ENCODE results near the gene TIAM1.

TIAM1 gene

DNA sequence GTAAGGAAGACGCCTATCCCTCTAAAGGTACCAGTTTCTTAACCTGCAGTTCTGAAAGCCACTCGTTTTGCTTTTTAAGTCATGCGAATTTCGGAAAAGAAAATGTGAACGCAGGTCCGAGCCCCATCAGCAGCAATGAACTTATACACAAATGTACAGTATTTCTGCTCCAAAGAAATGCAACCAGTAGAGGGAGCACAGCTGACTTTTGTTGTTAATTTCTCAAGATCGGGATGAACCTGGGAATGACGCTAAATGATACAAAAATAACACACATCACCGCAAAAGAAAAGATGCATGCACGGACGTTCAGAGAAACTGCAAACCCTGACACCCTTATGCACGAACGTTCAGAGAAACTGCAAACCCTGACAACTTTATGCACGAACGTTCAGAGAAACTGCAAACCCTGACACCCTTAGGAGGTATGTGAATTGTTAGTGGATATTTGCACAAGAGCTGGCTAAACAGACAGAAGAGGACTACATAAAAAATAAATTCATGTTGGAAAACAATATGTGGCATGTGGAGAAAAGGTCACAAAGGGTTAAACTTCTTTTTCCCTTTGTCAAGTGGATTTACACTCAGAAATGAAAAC lies 3.5 kb upstream of the TIAM1 start:
- no peak overlapping the region for H3K4me3 ChIP-seq (ENCODE audit: low read length)
- peak; percentile 70 for TF ChIP-seq CTCF (conservative IDR thresholded peaks at IDR 0.05; ENCODE audit: low read depth, low read length)
- DNase-seq (ENCODE audit: low read depth): no peak

DNA sequence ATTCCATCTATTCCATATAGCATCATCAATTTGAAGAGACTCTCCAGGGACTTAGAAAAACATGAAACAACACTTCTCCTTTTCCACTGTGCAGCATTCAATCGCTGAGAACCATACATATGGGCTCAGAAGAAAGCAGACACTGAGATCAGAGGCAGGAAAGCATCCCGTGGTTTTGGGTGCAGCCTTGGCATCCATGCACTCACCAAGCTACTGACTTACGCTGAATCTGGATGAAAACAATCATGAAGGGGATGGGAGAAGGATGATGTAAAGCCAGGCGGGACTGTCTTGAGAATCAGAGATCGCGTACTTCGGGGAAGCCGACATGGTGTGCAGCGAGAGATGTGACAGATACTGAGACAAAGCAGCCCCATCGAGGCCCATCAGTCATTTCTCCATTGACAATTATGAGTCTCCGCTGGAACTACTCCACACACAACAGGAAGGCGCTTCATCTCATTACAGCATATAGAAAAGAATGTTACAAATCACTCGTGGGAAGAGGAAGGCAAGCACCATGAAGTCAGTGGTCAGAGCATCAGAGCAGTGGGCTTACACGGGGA lies 2.3 kb upstream of the TIAM1 start:
- no peak overlapping the region for H3K4me3 ChIP-seq (ENCODE audit: low read length)
- no peak for DNase-seq (ENCODE audit: low read depth)
- no peak for TF ChIP-seq CTCF (conservative IDR thresholded peaks at IDR 0.05; ENCODE audit: low read depth, low read length)

DNA sequence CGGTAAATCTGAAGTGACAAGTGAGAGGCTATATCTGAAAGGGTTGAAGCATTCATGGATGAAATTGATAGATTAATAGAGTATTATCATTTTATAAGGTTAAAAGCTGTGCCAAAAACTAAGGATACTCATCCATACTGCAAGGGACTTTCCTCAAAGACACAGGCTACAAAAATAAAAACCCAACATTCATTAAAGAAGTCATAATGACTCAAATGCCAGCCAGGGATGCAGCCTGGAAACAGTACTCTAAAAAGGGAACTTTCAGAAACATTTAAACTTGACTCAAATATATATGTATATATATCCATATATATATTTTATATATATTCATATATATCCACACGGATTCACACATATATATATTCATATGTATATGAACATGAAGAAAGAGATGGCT lies 1.1 kb upstream of the TIAM1 start:
- DNase-seq (ENCODE audit: low read depth): no peak
- H3K4me3 ChIP-seq (ENCODE audit: low read length): no peak overlapping the region
- no peak for TF ChIP-seq CTCF (conservative IDR thresholded peaks at IDR 0.05; ENCODE audit: low read depth, low read length)

- no peak for DNase-seq (ENCODE audit: low read depth)
- H3K4me3 ChIP-seq (ENCODE audit: low read length): peak overlapping the region; percentile 72
- TF ChIP-seq CTCF (conservative IDR thresholded peaks at IDR 0.05; ENCODE audit: low read depth, low read length): no peak
These were observed 991 bp downstream of the TIAM1 start for GRCh38 chr21:31343030-31343510.

GRCh38 chr21:31342348-31342747 lies 1.7 kb downstream of the TIAM1 start:
- DNase-seq (ENCODE audit: low read depth): no peak
- no peak for TF ChIP-seq CTCF (conservative IDR thresholded peaks at IDR 0.05; ENCODE audit: low read depth, low read length)
- no peak overlapping the region for H3K4me3 ChIP-seq (ENCODE audit: low read length)

DNA sequence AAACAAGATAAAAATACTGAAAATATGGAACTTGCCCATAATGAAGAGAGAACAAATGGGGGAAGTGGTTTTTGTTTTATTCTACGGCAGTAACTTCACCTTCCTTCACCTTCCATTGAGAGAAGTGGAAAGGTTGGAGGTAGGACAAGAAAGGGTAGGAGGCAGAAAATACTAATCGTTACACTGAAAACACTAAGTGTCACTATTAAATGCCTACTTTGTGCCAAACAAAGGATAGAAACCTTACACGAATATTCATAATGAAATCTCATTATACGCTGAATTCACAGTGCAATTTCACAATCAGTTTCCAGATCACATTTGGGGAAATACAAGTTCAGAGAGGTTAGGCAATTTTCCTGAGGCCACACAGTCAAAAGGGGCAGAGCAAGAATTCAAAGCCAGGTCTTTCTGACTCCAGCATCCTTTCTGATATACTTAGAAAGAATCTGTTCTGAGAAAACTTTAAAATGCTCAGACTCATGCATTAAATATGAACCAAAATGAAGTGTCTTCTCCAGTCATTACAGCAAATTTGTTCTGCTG lies 3.0 kb downstream of the TIAM1 start:
- no peak for TF ChIP-seq CTCF (conservative IDR thresholded peaks at IDR 0.05; ENCODE audit: low read depth, low read length)
- no peak overlapping the region for H3K4me3 ChIP-seq (ENCODE audit: low read length)
- DNase-seq (ENCODE audit: low read depth): no peak

GRCh38 chr21:31340514-31340913 lies 3.5 kb downstream of the TIAM1 start:
- no peak overlapping the region for H3K4me3 ChIP-seq (ENCODE audit: low read length)
- no peak for DNase-seq (ENCODE audit: low read depth)
- no peak for TF ChIP-seq CTCF (conservative IDR thresholded peaks at IDR 0.05; ENCODE audit: low read depth, low read length)

All from retinal pigment epithelial cell (primary cell).